ENCODE results near the gene ANGPTL5. TPM values are rescaled to one million over a fixed set of nuclear protein-coding genes. Genes with fewer than 3 reads are reported as not detected.
A peak's percentile ranks its signal among the peaks of the same experiment; 100 is the strongest.
"Not testable (repeated sequence)": the region's sequence is repeated elsewhere in the genome, so short reads cannot be mapped to it uniquely, and the experiment has no call there.

The ANGPTL5 gene
- total RNA-seq, 1 donor from 2014 or later, result 0.23 TPM

GRCh38 chr11:101863361-101863760, 53.0 kb downstream of the ANGPTL5 start:
- no peak overlapping the region for H3K27ac ChIP-seq
- intact Hi-C loops (cut with DNase I), result no loop called here

GRCh38 chr11:101862391-101863233, 53.7 kb downstream of the ANGPTL5 start:
- intact Hi-C loops (cut with DNase I), result no loop called here
- no peak overlapping the region for H3K27ac ChIP-seq
- no peak overlapping the region for H3K4me3 ChIP-seq
- TF ChIP-seq CTCF (IDR thresholded peaks at IDR 0.05), result peak; percentile 41
- no peaks in the 10 kb centered on the region for H3K36me3 ChIP-seq
- ATAC-seq (peak; percentile 75), DNase-seq (no peak)
- H3K9me3 ChIP-seq, result no peaks in the 10 kb centered on the region
- H3K27me3 ChIP-seq, result no peaks in the 10 kb centered on the region
- no peaks in the 10 kb centered on the region for H3K4me1 ChIP-seq

More at GRCh38 chr11:101863361-101863760, 53.0 kb downstream of the ANGPTL5 start:
- Histone ChIP-seq H3K27me3 (no peaks in the 10 kb centered on the region), H3K9me3 (no peaks in the 10 kb centered on the region), H3K4me3 (no peak overlapping the region), H3K4me1 (no peaks in the 10 kb centered on the region), H3K36me3 (no peaks in the 10 kb centered on the region)
- no peak for DNase-seq
- TF ChIP-seq CTCF (IDR thresholded peaks at IDR 0.05), result no peak
- no peak for ATAC-seq

- peak; percentile 56 for DNase-seq
- H3K27ac ChIP-seq, result no peak overlapping the region
- no peaks in the 10 kb centered on the region for H3K4me1 ChIP-seq
- intact Hi-C loops (cut with DNase I), result no loop called here
- peak; percentile 96 for ATAC-seq
- no peaks in the 10 kb centered on the region for H3K36me3 ChIP-seq
- TF ChIP-seq CTCF (IDR thresholded peaks at IDR 0.05), result peak; percentile 77
- no peaks in the 10 kb centered on the region for H3K27me3 ChIP-seq
- no peak overlapping the region for H3K4me3 ChIP-seq
- H3K9me3 ChIP-seq, result no peaks in the 10 kb centered on the region
Observed at GRCh38 chr11:101860696-101861427, 55.5 kb downstream of the ANGPTL5 start.

GRCh38 chr11:101852260-101852659, 64.1 kb downstream of the ANGPTL5 start:
- H3K27ac ChIP-seq; DNase-seq; H3K27me3 ChIP-seq; H3K4me1 ChIP-seq; intact Hi-C loops (cut with DNase I); H3K36me3 ChIP-seq; ATAC-seq; H3K9me3 ChIP-seq; H3K4me3 ChIP-seq: not testable (repeated sequence)

- Histone ChIP-seq H3K27me3 (no peaks in the 10 kb centered on the region), H3K4me3 (no peak overlapping the region), H3K9me3 (no peaks in the 10 kb centered on the region), H3K36me3 (no peaks in the 10 kb centered on the region), H3K4me1 (no peaks in the 10 kb centered on the region), H3K27ac (no peak overlapping the region)
- intact Hi-C loops (cut with DNase I), result no loop called here
- DNase-seq (no peak), ATAC-seq (no peak)
- TF ChIP-seq CTCF (IDR thresholded peaks at IDR 0.05), result peak; percentile 52
Observed at GRCh38 chr11:101848262-101848661, 68.1 kb downstream of the ANGPTL5 start.

- intact Hi-C loops (cut with DNase I), result no loop called here
- no peaks in the 10 kb centered on the region for H3K36me3 ChIP-seq
- no peaks in the 10 kb centered on the region for H3K27me3 ChIP-seq
- DNase-seq (no peak), ATAC-seq (no peak)
- H3K9me3 ChIP-seq, result no peaks in the 10 kb centered on the region
- TF ChIP-seq CTCF (IDR thresholded peaks at IDR 0.05), result no peak
- no peaks in the 10 kb centered on the region for H3K4me1 ChIP-seq
- no peak overlapping the region for H3K4me3 ChIP-seq
- H3K27ac ChIP-seq, result no peak overlapping the region
Observed at GRCh38 chr11:101844608-101845007, 71.7 kb downstream of the ANGPTL5 start.

Measured in upper lobe of right lung (tissue), 1 donor.